NCI-H774 (cell line): ENCODE results near the gene VMAC.
"Not testable (repeated sequence)": the region's sequence is repeated elsewhere in the genome, so short reads cannot be mapped to it uniquely, and the experiment has no call there.

Experiments used
- DNase-seq: peaks from one replicate; lab custom pipeline; 2025; lab: John Stamatoyannopoulos, UW

The VMAC gene

GRCh38 chr19:5904352-5905113 lies at the start of gene VMAC:
TSS of gene VMAC (plus strand) at chr19:5904872. CDS start at chr19:5904891, 19 bp downstream.
- DNase-seq, result peak; percentile 99

- DNase-seq, result not testable (repeated sequence)
These were observed 49.5 kb upstream of the VMAC start for GRCh38 chr19:5855151-5855550.

GRCh38 chr19:5857203-5858081 lies 47.2 kb upstream of the VMAC start:
- DNase-seq, result no peak

GRCh38 chr19:5863030-5863665 lies 41.5 kb upstream of the VMAC start:
- no peak for DNase-seq

GRCh38 chr19:5864013-5864720 lies 40.5 kb upstream of the VMAC start:
- no peak for DNase-seq

GRCh38 chr19:5864725-5865486 lies 39.8 kb upstream of the VMAC start:
- DNase-seq, result no peak

GRCh38 chr19:5865772-5866171 lies 38.9 kb upstream of the VMAC start:
- no peak for DNase-seq

- DNase-seq, result no peak
These were observed 37.2 kb upstream of the VMAC start for GRCh38 chr19:5867201-5868136.

- no peak for DNase-seq
These were observed 33.7 kb upstream of the VMAC start for GRCh38 chr19:5870986-5871394.

GRCh38 chr19:5873617-5874199 lies 31.0 kb upstream of the VMAC start:
- no peak for DNase-seq

- DNase-seq, result not testable (repeated sequence)
These were observed 30.2 kb upstream of the VMAC start for GRCh38 chr19:5874496-5874895.

- no peak for DNase-seq
These were observed 27.2 kb upstream of the VMAC start for GRCh38 chr19:5877427-5877826.

GRCh38 chr19:5877882-5878281 lies 26.8 kb upstream of the VMAC start:
- no peak for DNase-seq

GRCh38 chr19:5880196-5880595 lies 24.5 kb upstream of the VMAC start:
- DNase-seq, result no peak

GRCh38 chr19:5880604-5881078 lies 24.0 kb upstream of the VMAC start:
- no peak for DNase-seq

GRCh38 chr19:5881543-5882299 lies 23.0 kb upstream of the VMAC start:
- no peak for DNase-seq

GRCh38 chr19:5882421-5882968 lies 22.2 kb upstream of the VMAC start:
- DNase-seq, result no peak

- not testable (repeated sequence) for DNase-seq
These were observed 21.4 kb upstream of the VMAC start for GRCh38 chr19:5883157-5883873.
